H1 (cell line): Measurements from ENCODE around the gene SEMA3E. TPM values are rescaled to one million over a fixed set of nuclear protein-coding genes. Genes with fewer than 3 reads are reported as not detected.
A peak's percentile ranks its signal among the peaks of the same experiment; 100 is the strongest.

Experiments
- CTCF ChIA-PET: fragments of 300-600 bp; sonication (Branson Sonifier 250); formaldehyde crosslinking; loops from one replicate; lab custom pipeline; 2021; ENCODE audit not compliant: partially characterized antibody; lab: Charles Lee
- POLR2A ChIA-PET: fragments of 300-600 bp; sonication (Branson Sonifier 250); formaldehyde crosslinking; loops from one replicate; lab custom pipeline; 2021; ENCODE audit warnings: inconsistent platforms; ENCODE audit not compliant: partially characterized antibody; lab: Charles Lee
- DNase-seq, 2 experiments: peaks; one replicate each; pipeline versions ENCODE4 v3.0.0 to v3.0.0-alpha.2; 2010 to 2022; ENCODE audit warnings: low spot score in 2 of 2, low read depth in 1 of 2, mixed read lengths in 1 of 2
- FAIRE-seq: peaks from 2 replicates; lab custom pipeline; 2011; peaks lifted over from hg19 to GRCh38; lab: Jason Lieb, UNC
- H2AFZ ChIP-seq: 2 replicates; pipeline ENCODE4 v1.8.1; 2012; ENCODE audit warnings: low read length, inconsistent platforms
- H2AK5ac ChIP-seq: 2 replicates; pipeline ENCODE4 v1.6.1; 2013; ENCODE audit warnings: low read depth, low read length
- H2BK120ac ChIP-seq: replicated peaks from 2 replicates; pipeline ENCODE3; 2013; ENCODE audit warnings: low read depth, low read length, inconsistent platforms
- H2BK12ac ChIP-seq: 2 replicates; pipeline ENCODE4 v1.6.1; 2013; ENCODE audit warnings: low read depth, low read length
- H2BK15ac ChIP-seq: 2 replicates; pipeline ENCODE4 v1.6.1; 2013; ENCODE audit warnings: low read length
- H2BK20ac ChIP-seq: 2 replicates; pipeline ENCODE4 v1.6.1; 2013; ENCODE audit warnings: low read length
- H2BK5ac ChIP-seq: 2 replicates; pipeline ENCODE4 v1.6.1; 2013; ENCODE audit warnings: low read depth, low read length
- H3K14ac ChIP-seq: 2 replicates; pipeline ENCODE4 v1.6.1; 2013; ENCODE audit warnings: inconsistent platforms; ENCODE audit not compliant: insufficient read length
- H3K18ac ChIP-seq: 2 replicates; pipeline ENCODE4 v1.6.1; 2013; ENCODE audit warnings: low read length; ENCODE audit errors: extremely low read depth
- H3K23ac ChIP-seq: 2 replicates; pipeline ENCODE4 v1.6.1; 2013; ENCODE audit warnings: inconsistent platforms; ENCODE audit not compliant: insufficient read length
- H3K23me2 ChIP-seq: 2 replicates; pipeline ENCODE4 v1.6.1; 2013; ENCODE audit warnings: low read depth, low read length
- H3K27ac ChIP-seq: 2 replicates; pipeline ENCODE4 v1.6.1; 2011; ENCODE audit warnings: low read depth, low read length, inconsistent platforms
- H3K27me3 ChIP-seq, 4 experiments: replicated peaks in 1 of 4; 1 replicate in 1 of 4; 2 replicates in 3 of 4; pipeline versions ENCODE4 v1.6.1 to v1.8.1; 2011 to 2013; ENCODE audit warnings: low read length in 3 of 4, mild to moderate bottlenecking in 3 of 4, inconsistent platforms in 2 of 4, mixed read lengths in 2 of 4, moderate library complexity in 1 of 4; ENCODE audit not compliant: control insufficient read depth in 3 of 4, insufficient read depth in 3 of 4; ENCODE audit errors: extremely low read depth in 1 of 4
- H3K36me3 ChIP-seq, 4 experiments: 2 replicates each; pipeline versions ENCODE4 v1.6.1 to v1.8.1; 2011 to 2013; ENCODE audit warnings: mild to moderate bottlenecking in 4 of 4, low read length in 3 of 4, moderate library complexity in 2 of 4, control low read depth in 1 of 4, inconsistent platforms in 1 of 4; ENCODE audit not compliant: insufficient read depth in 4 of 4, control insufficient read depth in 2 of 4
- H3K4ac ChIP-seq: replicated peaks from 2 replicates; pipeline ENCODE3; 2013; ENCODE audit warnings: low read length, low read depth, mixed read lengths, inconsistent platforms; ENCODE audit not compliant: insufficient read length
- H3K4me1 ChIP-seq, 4 experiments: replicated peaks in 1 of 4; 1 replicate in 1 of 4; 2 replicates in 3 of 4; pipeline versions ENCODE4 v1.6.1 to v1.8.1; 2011 to 2013; ENCODE audit warnings: low read length in 3 of 4, inconsistent platforms in 2 of 4, mixed read lengths in 1 of 4; ENCODE audit not compliant: insufficient read depth in 4 of 4, control insufficient read depth in 3 of 4
- H3K4me2 ChIP-seq, 2 experiments: 2 replicates each; pipeline versions ENCODE4 v1.6.1 to v1.8.1; 2011 to 2013; ENCODE audit warnings: low read depth in 2 of 2, low read length in 2 of 2, control low read depth in 1 of 2, inconsistent platforms in 1 of 2, mild to moderate bottlenecking in 1 of 2; ENCODE audit not compliant: insufficient read depth in 1 of 2
- H3K4me3 ChIP-seq, 4 experiments: fragments of 200-600, 300-600 bp in 1 of 4; sonication (generic), shearing (Covaris generic), sonication (Bioruptor Twin) in 1 of 4; 2 replicates each; pipeline versions ENCODE4 v1.5.1 to v1.8.1; 2011 to 2016; ENCODE audit warnings: low read length in 4 of 4, low read depth in 3 of 4, control low read depth in 2 of 4, inconsistent platforms in 2 of 4, mild to moderate bottlenecking in 2 of 4, mixed read lengths in 1 of 4, moderate library complexity in 1 of 4; ENCODE audit not compliant: insufficient read depth in 2 of 4; ENCODE audit errors: extremely low read depth in 1 of 4
- H3K56ac ChIP-seq: replicated peaks from 2 replicates; pipeline ENCODE3; 2013; ENCODE audit warnings: low read depth, mild to moderate bottlenecking, mixed read lengths, low read length, inconsistent platforms; ENCODE audit not compliant: insufficient read length
- H3K79me1 ChIP-seq: 2 replicates; pipeline ENCODE4 v1.6.1; 2013; ENCODE audit warnings: low read depth, low read length, control low read depth
- H3K79me2 ChIP-seq, 2 experiments: 2 replicates each; pipeline versions ENCODE4 v1.6.1 to v1.8.1; 2012 to 2013; ENCODE audit warnings: low read length in 2 of 2, mild to moderate bottlenecking in 2 of 2, inconsistent platforms in 1 of 2; ENCODE audit not compliant: insufficient read depth in 2 of 2, control insufficient read depth in 1 of 2
- H3K9ac ChIP-seq, 4 experiments: replicated peaks in 1 of 4; 1 replicate in 1 of 4; 2 replicates in 3 of 4; pipeline versions ENCODE4 v1.6.1 to v1.8.1; 2011 to 2013; ENCODE audit warnings: low read depth in 3 of 4, low read length in 3 of 4, control low read depth in 2 of 4, mild to moderate bottlenecking in 2 of 4, moderate library complexity in 2 of 4, inconsistent platforms in 1 of 4; ENCODE audit errors: extremely low read depth in 1 of 4
- H3K9me3 ChIP-seq, 2 experiments: 2 replicates each; pipeline versions ENCODE4 v1.6.1 to v1.8.1; 2012 to 2013; ENCODE audit warnings: mild to moderate bottlenecking in 2 of 2, moderate library complexity in 2 of 2, control low read depth in 1 of 2, inconsistent platforms in 1 of 2, low read depth in 1 of 2, low read length in 1 of 2, mixed read lengths in 1 of 2; ENCODE audit not compliant: insufficient read depth in 2 of 2
- H4K20me1 ChIP-seq, 2 experiments: replicated peaks in 1 of 2; 2 replicates each; pipeline versions ENCODE3 to v1.8.1; 2011 to 2013; ENCODE audit warnings: inconsistent platforms in 2 of 2, low read length in 2 of 2, mild to moderate bottlenecking in 1 of 2; ENCODE audit not compliant: insufficient read depth in 2 of 2, control insufficient read depth in 1 of 2
- H4K5ac ChIP-seq: 2 replicates; pipeline ENCODE4 v1.6.1; 2013; ENCODE audit warnings: low read length, low read depth, mixed read lengths, inconsistent platforms; ENCODE audit not compliant: insufficient read length
- H4K8ac ChIP-seq: 2 replicates; pipeline ENCODE4 v1.8.0; 2013; ENCODE audit warnings: mild to moderate bottlenecking, moderate library complexity, low read length, inconsistent platforms; ENCODE audit not compliant: insufficient read depth; ENCODE audit errors: extremely low read depth
- H4K91ac ChIP-seq: replicated peaks from 2 replicates; pipeline ENCODE3; 2013; ENCODE audit warnings: low read length, mixed read lengths, inconsistent platforms; ENCODE audit not compliant: insufficient read length
- CREB1 ChIP-seq: IDR thresholded peaks from 2 replicates; pipeline ENCODE4 v1.6.1; 2012; ENCODE audit warnings: inconsistent platforms
- TEAD4 ChIP-seq: IDR thresholded peaks from 2 replicates; pipeline ENCODE4 v1.6.1; 2012; ENCODE audit warnings: low read depth, low read length, inconsistent platforms, mixed read lengths
- WGBS, 2 experiments: shearing (Covaris generic) in 1 of 2; methylation state at CpG; one replicate each; pipeline versions ENCODE4 v1.1.6 to v1.1.7; 2013 to 2015; ENCODE audit warnings: low lambda C conversion rate in 2 of 2, mixed read lengths in 2 of 2, inconsistent platforms in 1 of 2, low coverage in 1 of 2, missing lambda C conversion rate in 1 of 2; ENCODE audit not compliant: insufficient replicate concordance in 2 of 2, insufficient coverage in 1 of 2, insufficient read length in 1 of 2; ENCODE audit errors: extremely low coverage in 1 of 2, missing lambda C conversion rate in 1 of 2; 5-methylcytosine and 5-hydroxymethylcytosine counted together
- polyA plus RNA-seq, 7 experiments: library from polyadenylated mRNA; depleted of rRNA in 3 of 7; stranded (reverse) in 5 of 7; unstranded in 2 of 7; fragments of >200 nt in 5 of 7; fragments of 200-250 nt in 2 of 7; gene quantifications; 1 replicate in 5 of 7; 2 replicates in 1 of 7; 4 replicates in 1 of 7; pipeline versions ENCODE4 v1.2.1 to v1.2.3, GENCODE V29; 2011 to 2013; ENCODE audit warnings: missing spikeins in 2 of 7, mixed read lengths in 2 of 7
- total RNA-seq: library from RNA; stranded (reverse); fragmentation: NEBNext Ultra II Directional; extraction: Animal tissue kit (Norgen Biotek cat#: 25700); gene quantifications from 2 replicates; pipeline ENCODE4 v1.2.1, GENCODE V29; 2021

Gene SEMA3E
- total and polyA plus RNA-seq, 2 of the 8 experiments (the other 6 are each of a cell fraction or from before 2014, with no cell fraction given): 0.93 to 0.94 TPM

- no peak overlapping the region for H3K14ac ChIP-seq
- WGBS, 2 experiments: 89% methylated on average over 4 of the region's 4 CpGs; no CpG with 5 or more reads in 1 of the 2 experiments
- H2BK15ac ChIP-seq: no peak overlapping the region
- no peak overlapping the region for H3K4me3 ChIP-seq
- no peak overlapping the region for H2BK20ac ChIP-seq
- H2BK12ac ChIP-seq: no peak overlapping the region
- POLR2A ChIA-PET: no interaction called here
- H3K56ac ChIP-seq: no peak overlapping the region
- no peak overlapping the region for H3K23ac ChIP-seq
- no peak overlapping the region for H4K8ac ChIP-seq
- no peak overlapping the region for H3K27ac ChIP-seq
- no peaks in the 10 kb centered on the region for H3K79me1 ChIP-seq
- H2AFZ ChIP-seq: no peak overlapping the region
- no peaks in the 10 kb centered on the region for H3K23me2 ChIP-seq
- H2BK5ac ChIP-seq: no peak overlapping the region
- H2BK120ac ChIP-seq: no peak overlapping the region
- H3K18ac ChIP-seq: no peak overlapping the region
- H3K4me2 ChIP-seq: no peak overlapping the region
- no peak overlapping the region for H2AK5ac ChIP-seq
- H3K36me3 ChIP-seq: no peaks in the 10 kb centered on the region
- H3K9me3 ChIP-seq: no peaks in the 10 kb centered on the region
- H4K5ac ChIP-seq: no peak overlapping the region
- CTCF ChIA-PET: interaction anchor here (0.7 kb wide), 1 partner anchor 84 kb away, joined by 4 read pairs; no protein-coding TSS in a partner anchor
- no peak overlapping the region for H3K9ac ChIP-seq
- no peak for FAIRE-seq
- H3K4ac ChIP-seq: no peak overlapping the region
- TF ChIP-seq TEAD4 (0 out of 2 replicates have a peak, but pooled peaks have one; percentile 36), CREB1 (no peak)
- no peaks in the 10 kb centered on the region for H3K79me2 ChIP-seq
- DNase-seq: no peak
- H4K91ac ChIP-seq: no peak overlapping the region
- H3K4me1 ChIP-seq: no peaks in the 10 kb centered on the region
- H4K20me1 ChIP-seq: no peaks in the 10 kb centered on the region
- no peaks in the 10 kb centered on the region for H3K27me3 ChIP-seq
These were observed 124.5 kb downstream of the SEMA3E start for GRCh38 chr7:83524277-83525075.
